NB4 (cell line): Measurements from ENCODE around the gene RGS9.

Experiments used
- MYC ChIP-seq: IDR thresholded peaks from 2 replicates; pipeline ENCODE4 v1.6.1; 2011; ENCODE audit warnings: low read depth, low read length
- POLR2A ChIP-seq: IDR thresholded peaks from 2 replicates; pipeline ENCODE4 v1.6.1; 2011; ENCODE audit warnings: mild to moderate bottlenecking; ENCODE audit not compliant: insufficient read length; ENCODE audit errors: extremely low read depth
- TF ChIP-seq, protein P1 (sequence below): IDR thresholded peaks from one replicate; pipeline ENCODE4 v1.5.1; 2012; ENCODE audit warnings: low read depth, low read length
- TF ChIP-seq, protein P2 (sequence below): IDR thresholded peaks from 2 replicates; pipeline ENCODE4 v1.6.1; 2011; ENCODE audit warnings: low read depth, low read length

DNA sequence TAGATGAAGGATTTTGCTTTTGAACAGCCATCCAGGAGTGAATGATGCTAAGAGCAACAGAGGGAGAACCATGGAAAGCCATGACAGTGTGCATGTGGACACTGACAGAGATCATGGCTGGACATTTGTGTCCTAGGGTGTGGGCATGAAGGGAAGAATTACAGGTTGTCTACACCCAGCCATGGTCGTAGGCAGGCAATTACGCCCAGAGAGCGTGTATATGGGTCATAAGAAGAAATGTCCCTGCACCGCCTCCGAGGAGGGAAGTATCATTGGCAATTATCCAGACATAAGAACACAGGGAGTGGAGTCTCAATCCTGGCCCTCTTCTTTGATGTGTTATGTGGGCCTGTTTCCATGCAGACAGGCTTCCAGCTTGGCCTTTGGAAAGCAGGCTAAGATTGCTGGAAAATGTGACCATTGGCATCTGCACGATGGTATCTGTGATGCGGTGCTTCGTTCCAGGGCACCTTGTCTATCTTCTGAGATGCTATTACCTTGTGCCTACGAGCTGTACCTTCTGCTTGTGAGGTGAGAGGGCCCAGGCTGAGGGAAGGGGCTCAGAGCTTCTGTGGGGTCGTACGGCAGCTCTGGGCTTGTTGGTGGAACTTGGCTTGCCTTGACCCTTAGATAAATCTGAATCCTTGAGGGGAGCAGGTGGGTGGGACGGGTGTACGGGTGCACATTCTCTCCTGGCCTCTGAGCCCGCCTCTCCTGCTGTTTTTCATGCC lies 19.8 kb downstream of the RGS9 start:
- TF ChIP-seq, protein P1, sequence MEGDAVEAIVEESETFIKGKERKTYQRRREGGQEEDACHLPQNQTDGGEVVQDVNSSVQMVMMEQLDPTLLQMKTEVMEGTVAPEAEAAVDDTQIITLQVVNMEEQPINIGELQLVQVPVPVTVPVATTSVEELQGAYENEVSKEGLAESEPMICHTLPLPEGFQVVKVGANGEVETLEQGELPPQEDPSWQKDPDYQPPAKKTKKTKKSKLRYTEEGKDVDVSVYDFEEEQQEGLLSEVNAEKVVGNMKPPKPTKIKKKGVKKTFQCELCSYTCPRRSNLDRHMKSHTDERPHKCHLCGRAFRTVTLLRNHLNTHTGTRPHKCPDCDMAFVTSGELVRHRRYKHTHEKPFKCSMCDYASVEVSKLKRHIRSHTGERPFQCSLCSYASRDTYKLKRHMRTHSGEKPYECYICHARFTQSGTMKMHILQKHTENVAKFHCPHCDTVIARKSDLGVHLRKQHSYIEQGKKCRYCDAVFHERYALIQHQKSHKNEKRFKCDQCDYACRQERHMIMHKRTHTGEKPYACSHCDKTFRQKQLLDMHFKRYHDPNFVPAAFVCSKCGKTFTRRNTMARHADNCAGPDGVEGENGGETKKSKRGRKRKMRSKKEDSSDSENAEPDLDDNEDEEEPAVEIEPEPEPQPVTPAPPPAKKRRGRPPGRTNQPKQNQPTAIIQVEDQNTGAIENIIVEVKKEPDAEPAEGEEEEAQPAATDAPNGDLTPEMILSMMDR = no peak
- TF ChIP-seq POLR2A (no peak), MYC (no peak)
- TF ChIP-seq, protein P2, sequence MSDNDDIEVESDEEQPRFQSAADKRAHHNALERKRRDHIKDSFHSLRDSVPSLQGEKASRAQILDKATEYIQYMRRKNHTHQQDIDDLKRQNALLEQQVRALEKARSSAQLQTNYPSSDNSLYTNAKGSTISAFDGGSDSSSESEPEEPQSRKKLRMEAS = no peak
